HCT116 (cell line): ENCODE results near the gene METTL27. TPM values are rescaled to one million over a fixed set of nuclear protein-coding genes. Genes with fewer than 3 reads are reported as not detected.

Source experiments
- ATAC-seq: fragments of 200-7000 bp; cut with Tn5 transposase; 2 replicates; pipeline ENCODE4 v1.9.1; 2020; ENCODE audit warnings: mild to moderate bottlenecking, moderate library complexity
- BruUV-seq: library from RNA; stranded (reverse); fragments of 400-500 nt; replicated peaks from 2 replicates; lab custom pipeline; 2021; lab: Mats Ljungman, UMichigan
- CTCF ChIA-PET: fragments of 300-600 bp; sonication (Branson Sonifier 250); formaldehyde crosslinking; loops from one replicate; lab custom pipeline; 2021; ENCODE audit warnings: antibody characterized with exemption; lab: Charles Lee
- POLR2A ChIA-PET: fragments of 300-600, 350-600 bp; sonication (Branson Sonifier 250); formaldehyde crosslinking; loops from one replicate; lab custom pipeline; 2021; ENCODE audit warnings: antibody characterized with exemption; lab: Charles Lee
- RAD21 ChIA-PET, 2 experiments: fragments of 300-600 bp; sonication (Branson Sonifier 250); formaldehyde crosslinking; loops; one replicate each; lab custom pipeline; 2023; ENCODE audit warnings: low total read pairs in 2 of 2; ENCODE audit not compliant: uncharacterized antibody in 2 of 2, unreplicated experiment in 2 of 2, low non-redundant PET in 1 of 2; lab: Charles Lee
- DNase-seq: peaks from one replicate; pipeline ENCODE4 v3.0.0-alpha.2; 2010; ENCODE audit warnings: low read depth, low spot score
- H2AFZ ChIP-seq: fragments of 200-600 bp; shearing (Covaris generic), sonication (generic); 2 replicates; pipeline ENCODE4 v1.6.1; 2017; ENCODE audit warnings: low read depth, mixed run types, mixed read lengths, antibody characterized with exemption, low read length; ENCODE audit not compliant: poor library complexity, severe bottlenecking
- H3K27ac ChIP-seq: 2 replicates; pipeline ENCODE4 v1.5.1; 2012; ENCODE audit warnings: low read depth, low read length
- H3K27me3 ChIP-seq: fragments of 200-600 bp; sonication (generic); 2 replicates; pipeline ENCODE4 v1.6.1; 2016; ENCODE audit warnings: mixed run types, low read length, mixed read lengths; ENCODE audit not compliant: insufficient read depth
- H3K36me3 ChIP-seq, 2 experiments: fragments of 200-500 bp in 1 of 2; fragments of 200-600 bp in 1 of 2; sonication (Bioruptor generic) in 1 of 2; sonication (generic) in 1 of 2; 2 replicates each; pipeline versions ENCODE4 v1.5.1 to v1.6.1; 2014 to 2016; ENCODE audit warnings: low read length in 2 of 2, inconsistent platforms in 1 of 2, mixed read lengths in 1 of 2, mixed run types in 1 of 2; ENCODE audit not compliant: insufficient read depth in 2 of 2, control insufficient read depth in 1 of 2
- H3K4me1 ChIP-seq, 2 experiments: fragments of 200-600 bp in 1 of 2; sonication (generic) in 1 of 2; 2 replicates each; pipeline versions ENCODE4 v1.5.1 to v1.6.1; 2012 to 2017; ENCODE audit warnings: low read length in 2 of 2, inconsistent platforms in 1 of 2, mild to moderate bottlenecking in 1 of 2, mixed read lengths in 1 of 2, mixed run types in 1 of 2, moderate library complexity in 1 of 2; ENCODE audit not compliant: insufficient read depth in 2 of 2, control insufficient read depth in 1 of 2
- H3K4me2 ChIP-seq: fragments of 200-600 bp; sonication (generic); 2 replicates; pipeline ENCODE4 v1.6.1; 2017; ENCODE audit warnings: mixed run types, low read length, mixed read lengths
- H3K4me3 ChIP-seq, 2 experiments: fragments of 200-600 bp in 1 of 2; sonication (generic) in 1 of 2; replicated peaks in 1 of 2; 2 replicates each; pipeline ENCODE4 v1.5.1; 2011 to 2016; ENCODE audit warnings: low read length in 2 of 2, control low read depth in 1 of 2, low read depth in 1 of 2, mild to moderate bottlenecking in 1 of 2, mixed read lengths in 1 of 2, mixed run types in 1 of 2
- H3K79me2 ChIP-seq: fragments of 200-600 bp; sonication (generic); 2 replicates; pipeline ENCODE4 v1.6.1; 2017; ENCODE audit warnings: mild to moderate bottlenecking, mixed run types, low read length, moderate library complexity, mixed read lengths; ENCODE audit not compliant: insufficient read depth
- H3K9ac ChIP-seq: fragments of 200-600 bp; sonication (generic); 2 replicates; pipeline ENCODE4 v1.6.1; 2016; ENCODE audit warnings: low read length, mixed read lengths
- H3K9me2 ChIP-seq: fragments of 200-600 bp; sonication (generic), shearing (Covaris generic); 2 replicates; pipeline ENCODE4 v1.6.1; 2017; ENCODE audit warnings: mixed run types, mild to moderate bottlenecking, moderate library complexity; ENCODE audit not compliant: insufficient read depth
- H3K9me3 ChIP-seq, 2 experiments: fragments of 200-500 bp in 1 of 2; fragments of 200-600 bp in 1 of 2; sonication (Bioruptor generic) in 1 of 2; sonication (generic) in 1 of 2; 2 replicates each; pipeline ENCODE4 v1.6.1; 2014 to 2017; ENCODE audit warnings: low read length in 2 of 2, mixed read lengths in 2 of 2, inconsistent platforms in 1 of 2, low read depth in 1 of 2, mild to moderate bottlenecking in 1 of 2, mixed run types in 1 of 2, moderate library complexity in 1 of 2; ENCODE audit not compliant: control insufficient read depth in 1 of 2, insufficient read depth in 1 of 2
- H4K20me1 ChIP-seq: fragments of 200-600 bp; sonication (generic), shearing (Covaris generic); 2 replicates; pipeline ENCODE4 v1.6.1; 2017; ENCODE audit warnings: mixed run types, mild to moderate bottlenecking, moderate library complexity; ENCODE audit not compliant: insufficient read depth
- CEBPB ChIP-seq: IDR thresholded peaks from 2 replicates; pipeline ENCODE4 v1.6.1; 2012; ENCODE audit warnings: low read depth
- EGR1 ChIP-seq: IDR thresholded peaks from 2 replicates; pipeline ENCODE4 v1.6.1; 2012; ENCODE audit warnings: low read depth
- ELF1 ChIP-seq: IDR thresholded peaks from 2 replicates; pipeline ENCODE4 v1.6.1; 2012; ENCODE audit warnings: low read depth, borderline replicate concordance
- EZH2phosphoT487 ChIP-seq: fragments of 200-600 bp; IDR thresholded peaks from 2 replicates; pipeline ENCODE4 v1.6.1; 2018; ENCODE audit warnings: antibody characterized with exemption, borderline replicate concordance
- FOSL1 ChIP-seq: IDR thresholded peaks from 2 replicates; pipeline ENCODE4 v1.6.1; 2012; ENCODE audit warnings: low read depth
- JUND ChIP-seq: IDR thresholded peaks from 2 replicates; pipeline ENCODE4 v1.6.1; 2012
- MAX ChIP-seq: IDR thresholded peaks from 2 replicates; pipeline ENCODE4 v1.6.1; 2012
- POLR2A ChIP-seq: IDR thresholded peaks from 2 replicates; pipeline ENCODE4 v1.7.0; 2011; ENCODE audit warnings: borderline replicate concordance; ENCODE audit not compliant: insufficient read depth, insufficient read length; ENCODE audit errors: extremely low read depth
- POLR2AphosphoS5 ChIP-seq: IDR thresholded peaks from 2 replicates; pipeline ENCODE4 v1.6.1; 2011; ENCODE audit warnings: mild to moderate bottlenecking, low read depth, low read length, moderate library complexity
- RAD21 ChIP-seq: IDR thresholded peaks from 2 replicates; pipeline ENCODE4 v1.6.1; 2012; ENCODE audit warnings: low read depth, mild to moderate bottlenecking
- SIN3A ChIP-seq: IDR thresholded peaks from 2 replicates; pipeline ENCODE4 v1.6.1; 2012; ENCODE audit warnings: low read depth
- SRF ChIP-seq: IDR thresholded peaks from 2 replicates; pipeline ENCODE4 v1.6.1; 2012; ENCODE audit warnings: low read depth
- TCF7L2 ChIP-seq: IDR thresholded peaks from 2 replicates; pipeline ENCODE4 v1.7.0; 2011; ENCODE audit warnings: borderline replicate concordance, inconsistent platforms; ENCODE audit not compliant: insufficient read depth, insufficient read length; ENCODE audit errors: extremely low read depth
- YY1 ChIP-seq: IDR thresholded peaks from 2 replicates; pipeline ENCODE4 v1.6.1; 2011; ENCODE audit warnings: low read length, low read depth, moderate library complexity, mild to moderate bottlenecking; ENCODE audit not compliant: insufficient replicate concordance; ENCODE audit errors: extremely low read depth
- ZFX ChIP-seq: fragments of 450-650 bp; IDR thresholded peaks from 2 replicates; pipeline ENCODE4 v1.6.1; 2017
- ZNF274 ChIP-seq: fragments of 200-500 bp; sonication (Bioruptor generic); IDR thresholded peaks from 2 replicates; pipeline ENCODE4 v1.6.1; 2014; ENCODE audit warnings: mild to moderate bottlenecking, low read depth, low read length, inconsistent platforms
- intact Hi-C: fragments of 100-400 bp; cut with micrococcal nuclease; formaldehyde crosslinking; loops from 2 replicates; pipeline ENCODE4 v1.10.0; 2022
- total RNA-seq: library from RNA; stranded (reverse); gene quantifications from one replicate; pipeline ENCODE4 v1.2.1, GENCODE V29; 2021; ENCODE audit not compliant: unreplicated experiment
- TF ChIP-seq, protein P1 (sequence below): IDR thresholded peaks from 2 replicates; pipeline ENCODE4 v1.6.1; 2011; ENCODE audit warnings: mild to moderate bottlenecking, low read length, moderate library complexity; ENCODE audit not compliant: insufficient replicate concordance; ENCODE audit errors: extremely low read depth
- TF ChIP-seq, protein P2 (sequence below): IDR thresholded peaks from 2 replicates; pipeline ENCODE4 v1.6.1; 2012; ENCODE audit warnings: low read depth
- TF ChIP-seq, protein P3 (sequence below), 3 experiments: fragments of 200-600 bp in 1 of 3; sonication (generic) in 1 of 3; IDR thresholded peaks in 2 of 3; conservative IDR thresholded peaks in 1 of 3; 2 replicates each; pipeline ENCODE4 v1.5.1; 2012 to 2017; ENCODE audit warnings: low read depth in 2 of 3, low read length in 2 of 3, antibody characterized with exemption in 1 of 3, borderline replicate concordance in 1 of 3, control low read depth in 1 of 3, mild to moderate bottlenecking in 1 of 3, mixed read lengths in 1 of 3, mixed run types in 1 of 3, moderate library complexity in 1 of 3; ENCODE audit not compliant: insufficient read depth in 1 of 3
- TF ChIP-seq, protein P4 (sequence below): IDR thresholded peaks from 2 replicates; pipeline ENCODE4 v1.6.1; 2012

METTL27 gene
- total RNA-seq, 1 experiment from 2014 or later = 30.4 TPM

DNA sequence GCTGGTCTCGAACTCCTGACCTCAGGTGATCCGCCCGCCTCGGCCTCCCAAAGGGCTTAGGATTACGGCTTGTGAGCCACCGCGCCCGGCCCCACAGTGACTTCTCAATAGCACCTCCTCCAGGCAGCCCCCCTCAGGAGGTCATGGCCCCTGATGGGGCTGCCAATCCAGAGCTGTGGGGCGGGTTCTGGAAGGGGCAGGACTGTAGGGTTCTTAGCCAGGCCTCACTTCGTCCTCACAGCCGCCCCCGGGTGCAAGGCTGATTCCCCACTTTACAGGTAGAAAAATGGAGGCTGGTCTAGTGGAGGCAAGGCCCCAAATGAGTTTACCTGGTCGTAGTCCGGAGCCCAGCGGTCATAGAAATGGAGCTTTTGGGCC lies 638 bp downstream of the METTL27 start:
- Histone ChIP-seq H3K4me1 (peaks cover 33 to 59% of the 10 kb centered on the region in 2 experiments), H4K20me1 (no peaks in the 10 kb centered on the region), H3K9me3 (no peaks in the 10 kb centered on the region), H2AFZ (no peak overlapping the region), H3K79me2 (peaks cover 9% of the 10 kb centered on the region; the same call in 1 of the 2 replicates), H3K27me3 (no peaks in the 10 kb centered on the region), H3K9ac (peak overlapping the region; percentile 93), H3K4me2 (peak overlapping the region; percentile 96), H3K27ac (peak overlapping the region; percentile 90), H3K36me3 (no peaks in the 10 kb centered on the region; a peak in 1 of 4 replicates), H3K4me3 (peak overlapping the region; percentile 85 to 93), H3K9me2 (no peaks in the 10 kb centered on the region)
- ChIA-PET POLR2A (interaction anchor here (1.2 to 4.4 kb wide), 9 partner anchors 9 to 186 kb away, joined by 3 to 87 read pairs (median 6); partner anchors contain the start of gene CLDN4), CTCF (interaction anchor here (0.8 to 1.8 kb wide), 4 partner anchors 8 to 103 kb away, joined by 3 to 18 read pairs (median 6); partner anchors contain the start of gene ABHD11), RAD21 (interaction anchor here (1.1 to 1.5 kb wide), 3 partner anchors 8 to 9 kb away, joined by 6 to 7 read pairs (median 7); no protein-coding TSS in a partner anchor)
- intact Hi-C loops = no loop called here
- ATAC-seq = peak; percentile 77
- TF ChIP-seq POLR2A (no peak), ELF1 (no peak), CEBPB (no peak), SRF (no peak), ZFX (no peak; the same call in 1 of the 2 replicates), RAD21 (no peak), POLR2AphosphoS5 (peak; percentile 12; the same call in 1 of the 2 replicates), EZH2phosphoT487 (no peak), MAX (no peak), JUND (no peak), TCF7L2 (peak; percentile 28), ZNF274 (no peak), EGR1 (no peak), FOSL1 (no peak), SIN3A (no peak), YY1 (no peak)
- TF ChIP-seq, protein P1, sequence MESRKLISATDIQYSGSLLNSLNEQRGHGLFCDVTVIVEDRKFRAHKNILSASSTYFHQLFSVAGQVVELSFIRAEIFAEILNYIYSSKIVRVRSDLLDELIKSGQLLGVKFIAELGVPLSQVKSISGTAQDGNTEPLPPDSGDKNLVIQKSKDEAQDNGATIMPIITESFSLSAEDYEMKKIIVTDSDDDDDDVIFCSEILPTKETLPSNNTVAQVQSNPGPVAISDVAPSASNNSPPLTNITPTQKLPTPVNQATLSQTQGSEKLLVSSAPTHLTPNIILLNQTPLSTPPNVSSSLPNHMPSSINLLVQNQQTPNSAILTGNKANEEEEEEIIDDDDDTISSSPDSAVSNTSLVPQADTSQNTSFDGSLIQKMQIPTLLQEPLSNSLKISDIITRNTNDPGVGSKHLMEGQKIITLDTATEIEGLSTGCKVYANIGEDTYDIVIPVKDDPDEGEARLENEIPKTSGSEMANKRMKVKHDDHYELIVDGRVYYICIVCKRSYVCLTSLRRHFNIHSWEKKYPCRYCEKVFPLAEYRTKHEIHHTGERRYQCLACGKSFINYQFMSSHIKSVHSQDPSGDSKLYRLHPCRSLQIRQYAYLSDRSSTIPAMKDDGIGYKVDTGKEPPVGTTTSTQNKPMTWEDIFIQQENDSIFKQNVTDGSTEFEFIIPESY = no peak
- TF ChIP-seq, protein P2, sequence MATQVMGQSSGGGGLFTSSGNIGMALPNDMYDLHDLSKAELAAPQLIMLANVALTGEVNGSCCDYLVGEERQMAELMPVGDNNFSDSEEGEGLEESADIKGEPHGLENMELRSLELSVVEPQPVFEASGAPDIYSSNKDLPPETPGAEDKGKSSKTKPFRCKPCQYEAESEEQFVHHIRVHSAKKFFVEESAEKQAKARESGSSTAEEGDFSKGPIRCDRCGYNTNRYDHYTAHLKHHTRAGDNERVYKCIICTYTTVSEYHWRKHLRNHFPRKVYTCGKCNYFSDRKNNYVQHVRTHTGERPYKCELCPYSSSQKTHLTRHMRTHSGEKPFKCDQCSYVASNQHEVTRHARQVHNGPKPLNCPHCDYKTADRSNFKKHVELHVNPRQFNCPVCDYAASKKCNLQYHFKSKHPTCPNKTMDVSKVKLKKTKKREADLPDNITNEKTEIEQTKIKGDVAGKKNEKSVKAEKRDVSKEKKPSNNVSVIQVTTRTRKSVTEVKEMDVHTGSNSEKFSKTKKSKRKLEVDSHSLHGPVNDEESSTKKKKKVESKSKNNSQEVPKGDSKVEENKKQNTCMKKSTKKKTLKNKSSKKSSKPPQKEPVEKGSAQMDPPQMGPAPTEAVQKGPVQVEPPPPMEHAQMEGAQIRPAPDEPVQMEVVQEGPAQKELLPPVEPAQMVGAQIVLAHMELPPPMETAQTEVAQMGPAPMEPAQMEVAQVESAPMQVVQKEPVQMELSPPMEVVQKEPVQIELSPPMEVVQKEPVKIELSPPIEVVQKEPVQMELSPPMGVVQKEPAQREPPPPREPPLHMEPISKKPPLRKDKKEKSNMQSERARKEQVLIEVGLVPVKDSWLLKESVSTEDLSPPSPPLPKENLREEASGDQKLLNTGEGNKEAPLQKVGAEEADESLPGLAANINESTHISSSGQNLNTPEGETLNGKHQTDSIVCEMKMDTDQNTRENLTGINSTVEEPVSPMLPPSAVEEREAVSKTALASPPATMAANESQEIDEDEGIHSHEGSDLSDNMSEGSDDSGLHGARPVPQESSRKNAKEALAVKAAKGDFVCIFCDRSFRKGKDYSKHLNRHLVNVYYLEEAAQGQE = no peak
- TF ChIP-seq, protein P3, sequence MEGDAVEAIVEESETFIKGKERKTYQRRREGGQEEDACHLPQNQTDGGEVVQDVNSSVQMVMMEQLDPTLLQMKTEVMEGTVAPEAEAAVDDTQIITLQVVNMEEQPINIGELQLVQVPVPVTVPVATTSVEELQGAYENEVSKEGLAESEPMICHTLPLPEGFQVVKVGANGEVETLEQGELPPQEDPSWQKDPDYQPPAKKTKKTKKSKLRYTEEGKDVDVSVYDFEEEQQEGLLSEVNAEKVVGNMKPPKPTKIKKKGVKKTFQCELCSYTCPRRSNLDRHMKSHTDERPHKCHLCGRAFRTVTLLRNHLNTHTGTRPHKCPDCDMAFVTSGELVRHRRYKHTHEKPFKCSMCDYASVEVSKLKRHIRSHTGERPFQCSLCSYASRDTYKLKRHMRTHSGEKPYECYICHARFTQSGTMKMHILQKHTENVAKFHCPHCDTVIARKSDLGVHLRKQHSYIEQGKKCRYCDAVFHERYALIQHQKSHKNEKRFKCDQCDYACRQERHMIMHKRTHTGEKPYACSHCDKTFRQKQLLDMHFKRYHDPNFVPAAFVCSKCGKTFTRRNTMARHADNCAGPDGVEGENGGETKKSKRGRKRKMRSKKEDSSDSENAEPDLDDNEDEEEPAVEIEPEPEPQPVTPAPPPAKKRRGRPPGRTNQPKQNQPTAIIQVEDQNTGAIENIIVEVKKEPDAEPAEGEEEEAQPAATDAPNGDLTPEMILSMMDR (IDR thresholded peaks at IDR 0.05 in 2 of 3, conservative IDR thresholded peaks at IDR 0.05 in 1 of 3; ENCODE audit: borderline replicate concordance in 1 of 3, insufficient read depth in 1 of 3, low read depth in 2 of 3, low read length in 2 of 3) = peak in 1 of 3 experiments; percentile 16; a peak in 2 of 6 replicates
- TF ChIP-seq, protein P4, sequence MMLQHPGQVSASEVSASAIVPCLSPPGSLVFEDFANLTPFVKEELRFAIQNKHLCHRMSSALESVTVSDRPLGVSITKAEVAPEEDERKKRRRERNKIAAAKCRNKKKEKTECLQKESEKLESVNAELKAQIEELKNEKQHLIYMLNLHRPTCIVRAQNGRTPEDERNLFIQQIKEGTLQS = no peak
- no peak for DNase-seq
- BruUV-seq = no TSS peak
